ENCODE results near the gene MAPK10.
A peak's percentile ranks its signal among the peaks of the same experiment; 100 is the strongest.

Gene MAPK10

DNA sequence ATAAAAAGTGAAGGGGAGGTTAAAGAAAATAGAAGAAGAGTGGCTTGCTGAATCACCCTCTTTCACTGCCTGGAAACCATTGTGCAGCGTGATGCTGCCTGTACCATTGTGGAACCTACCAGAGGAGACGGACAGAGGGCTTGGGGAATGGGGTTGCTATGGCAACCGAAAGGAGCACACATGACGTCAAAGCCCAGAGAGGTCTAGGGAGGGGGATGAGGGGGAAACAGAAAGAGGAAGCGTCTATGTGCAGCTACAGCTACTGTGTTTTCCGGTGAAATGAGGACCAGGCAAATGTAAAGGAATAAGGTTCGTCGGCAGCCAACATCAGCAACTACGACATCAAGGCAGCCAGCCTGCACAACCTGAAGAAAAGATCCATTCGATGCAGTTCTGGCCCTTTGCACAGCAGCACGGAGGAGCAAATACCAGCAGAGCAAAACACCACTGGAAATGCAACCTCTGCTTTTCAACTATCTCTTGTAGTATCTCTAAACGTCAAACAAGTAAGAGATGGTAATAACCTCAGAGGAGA is at the start of gene MAPK10:
TSS of gene MAPK10 (minus strand) at position 110 of the 535 bp plus-strand sequence.
- Histone ChIP-seq H3K4me3 (no peak within 1 kb of the TSS), H3K27ac (no peak within 1 kb of the TSS), H3K9ac (ENCODE audit: insufficient read length) (no peak within 1 kb of the TSS), H3K36me3 (ENCODE audit: insufficient read depth, low read length) (no peaks in the 10 kb centered on the region), H3K9me3 (ENCODE audit: low read depth, low read length) (no peaks in the 10 kb centered on the region)
- DNase-seq (ENCODE audit: low read depth, low spot score) = no peak
- TF ChIP-seq EZH2 (IDR thresholded peaks at IDR 0.05) (no peak), FOXP2 (optimal IDR thresholded peaks at IDR 0.05; ENCODE audit: control extremely low read depth, extremely low read length, insufficient read depth) (no peak), POLR2AphosphoS5 (IDR thresholded peaks at IDR 0.05; ENCODE audit: borderline replicate concordance, low read depth, low read length) (no peak)

GRCh38 chr4:86403575-86403974 is 43.7 kb upstream of the MAPK10 start:
- no peak for TF ChIP-seq EZH2 (IDR thresholded peaks at IDR 0.05)
- no peak for TF ChIP-seq POLR2AphosphoS5 (IDR thresholded peaks at IDR 0.05; ENCODE audit: borderline replicate concordance, low read depth, low read length)
- TF ChIP-seq FOXP2 (optimal IDR thresholded peaks at IDR 0.05; ENCODE audit: control extremely low read depth, extremely low read length, insufficient read depth) = no peak
- DNase-seq (ENCODE audit: low read depth, low spot score) = no peak
- no peak overlapping the region for H3K9ac ChIP-seq (ENCODE audit: insufficient read length)
- H3K9me3 ChIP-seq (ENCODE audit: low read depth, low read length) = no peaks in the 10 kb centered on the region
- no peaks in the 10 kb centered on the region for H3K36me3 ChIP-seq (ENCODE audit: insufficient read depth, low read length)
- H3K4me3 ChIP-seq = no peak overlapping the region
- no peak overlapping the region for H3K27ac ChIP-seq

GRCh38 chr4:86401826-86402225 is 42.0 kb upstream of the MAPK10 start:
- TF ChIP-seq POLR2AphosphoS5 (IDR thresholded peaks at IDR 0.05; ENCODE audit: borderline replicate concordance, low read depth, low read length) (no peak), FOXP2 (optimal IDR thresholded peaks at IDR 0.05; ENCODE audit: control extremely low read depth, extremely low read length, insufficient read depth) (no peak), EZH2 (IDR thresholded peaks at IDR 0.05) (no peak)
- no peak for DNase-seq (ENCODE audit: low read depth, low spot score)
- H3K4me3 ChIP-seq = no peak overlapping the region
- H3K36me3 ChIP-seq (ENCODE audit: insufficient read depth, low read length) = no peaks in the 10 kb centered on the region
- no peaks in the 10 kb centered on the region for H3K9me3 ChIP-seq (ENCODE audit: low read depth, low read length)
- no peak overlapping the region for H3K27ac ChIP-seq
- no peak overlapping the region for H3K9ac ChIP-seq (ENCODE audit: insufficient read length)

- TF ChIP-seq FOXP2 (optimal IDR thresholded peaks at IDR 0.05; ENCODE audit: control extremely low read depth, extremely low read length, insufficient read depth) (no peak), POLR2AphosphoS5 (IDR thresholded peaks at IDR 0.05; ENCODE audit: borderline replicate concordance, low read depth, low read length) (no peak), EZH2 (IDR thresholded peaks at IDR 0.05) (no peak)
- Histone ChIP-seq H3K27ac (no peak overlapping the region), H3K9ac (ENCODE audit: insufficient read length) (no peak overlapping the region), H3K4me3 (no peak overlapping the region), H3K36me3 (ENCODE audit: insufficient read depth, low read length) (no peaks in the 10 kb centered on the region), H3K9me3 (ENCODE audit: low read depth, low read length) (no peaks in the 10 kb centered on the region)
- no peak for DNase-seq (ENCODE audit: low read depth, low spot score)
These were observed 40.4 kb upstream of the MAPK10 start for GRCh38 chr4:86400216-86400615.

GRCh38 chr4:86398187-86398586 is 38.3 kb upstream of the MAPK10 start:
- Histone ChIP-seq H3K9me3 (ENCODE audit: low read depth, low read length) (no peaks in the 10 kb centered on the region), H3K4me3 (no peak overlapping the region), H3K36me3 (ENCODE audit: insufficient read depth, low read length) (no peaks in the 10 kb centered on the region), H3K27ac (no peak overlapping the region), H3K9ac (ENCODE audit: insufficient read length) (no peak overlapping the region)
- no peak for DNase-seq (ENCODE audit: low read depth, low spot score)
- no peak for TF ChIP-seq FOXP2 (optimal IDR thresholded peaks at IDR 0.05; ENCODE audit: control extremely low read depth, extremely low read length, insufficient read depth)
- TF ChIP-seq EZH2 (IDR thresholded peaks at IDR 0.05) = no peak
- TF ChIP-seq POLR2AphosphoS5 (IDR thresholded peaks at IDR 0.05; ENCODE audit: borderline replicate concordance, low read depth, low read length) = no peak

DNA sequence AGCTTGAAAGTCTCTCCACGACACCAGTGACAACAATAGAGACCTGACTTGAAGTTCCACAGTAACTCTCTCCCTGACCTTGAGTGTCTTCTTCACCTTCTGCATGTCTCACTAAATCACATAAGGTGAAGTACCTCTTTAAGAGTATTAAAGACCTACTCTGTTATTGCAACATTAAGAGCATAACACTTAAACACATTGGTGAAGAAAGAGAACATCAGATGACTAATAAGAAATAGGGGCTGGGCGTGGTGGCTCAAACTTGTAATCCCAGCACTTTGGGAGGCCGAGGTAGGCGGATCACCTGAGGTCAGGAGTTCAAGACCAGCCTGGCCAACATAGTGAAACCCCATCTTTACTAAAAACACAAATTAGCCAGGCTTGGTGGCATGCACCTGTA is 33.9 kb upstream of the MAPK10 start:
- no peak overlapping the region for H3K9ac ChIP-seq (ENCODE audit: insufficient read length)
- no peak overlapping the region for H3K4me3 ChIP-seq
- no peak for DNase-seq (ENCODE audit: low read depth, low spot score)
- H3K36me3 ChIP-seq (ENCODE audit: insufficient read depth, low read length) = no peaks in the 10 kb centered on the region
- no peaks in the 10 kb centered on the region for H3K9me3 ChIP-seq (ENCODE audit: low read depth, low read length)
- TF ChIP-seq POLR2AphosphoS5 (IDR thresholded peaks at IDR 0.05; ENCODE audit: borderline replicate concordance, low read depth, low read length) = no peak
- no peak for TF ChIP-seq EZH2 (IDR thresholded peaks at IDR 0.05)
- TF ChIP-seq FOXP2 (optimal IDR thresholded peaks at IDR 0.05; ENCODE audit: control extremely low read depth, extremely low read length, insufficient read depth) = no peak
- H3K27ac ChIP-seq = no peak overlapping the region

DNA sequence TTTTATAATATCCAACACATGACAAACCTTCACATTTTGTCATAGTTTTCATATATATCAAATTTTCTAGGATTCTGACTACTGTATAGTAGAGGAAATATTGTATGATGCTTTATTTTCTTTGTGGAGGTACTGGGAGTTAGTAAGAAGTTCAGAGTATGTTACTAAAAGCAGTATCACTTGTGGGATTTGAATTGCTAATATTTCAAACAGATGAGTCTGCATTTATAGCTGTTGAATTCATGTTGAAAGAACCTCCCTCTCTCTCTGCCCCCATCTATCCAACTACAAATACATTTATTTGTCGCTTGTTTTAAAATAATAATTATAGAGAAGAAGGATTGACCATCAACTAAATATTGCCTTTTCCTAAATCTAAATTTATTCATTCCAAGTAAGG is 29.8 kb upstream of the MAPK10 start:
- H3K9ac ChIP-seq (ENCODE audit: insufficient read length) = no peak overlapping the region
- no peaks in the 10 kb centered on the region for H3K36me3 ChIP-seq (ENCODE audit: insufficient read depth, low read length)
- no peak overlapping the region for H3K4me3 ChIP-seq
- no peaks in the 10 kb centered on the region for H3K9me3 ChIP-seq (ENCODE audit: low read depth, low read length)
- H3K27ac ChIP-seq = no peak overlapping the region
- DNase-seq (ENCODE audit: low read depth, low spot score) = no peak
- TF ChIP-seq POLR2AphosphoS5 (IDR thresholded peaks at IDR 0.05; ENCODE audit: borderline replicate concordance, low read depth, low read length) (no peak), EZH2 (IDR thresholded peaks at IDR 0.05) (no peak), FOXP2 (optimal IDR thresholded peaks at IDR 0.05; ENCODE audit: control extremely low read depth, extremely low read length, insufficient read depth) (no peak)

DNA sequence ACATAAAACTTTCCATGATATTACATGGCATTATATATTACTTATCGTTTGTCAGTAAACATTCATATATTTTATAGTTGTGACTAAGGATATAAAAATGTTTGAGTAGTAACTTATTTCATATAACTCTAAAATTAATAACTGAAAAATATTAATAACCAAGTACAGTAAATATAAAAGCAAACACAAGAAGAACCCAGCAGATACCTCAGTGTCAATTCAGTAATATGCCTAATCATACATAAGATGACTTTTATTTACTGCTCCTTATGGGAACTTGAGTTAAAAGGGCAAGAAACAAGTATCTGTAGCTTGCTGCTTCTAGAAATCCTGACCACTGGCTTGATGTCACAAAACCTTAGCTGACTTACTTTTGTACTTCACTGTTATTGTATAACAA is 28.4 kb upstream of the MAPK10 start:
- TF ChIP-seq POLR2AphosphoS5 (IDR thresholded peaks at IDR 0.05; ENCODE audit: borderline replicate concordance, low read depth, low read length) (no peak), EZH2 (IDR thresholded peaks at IDR 0.05) (no peak), FOXP2 (optimal IDR thresholded peaks at IDR 0.05; ENCODE audit: control extremely low read depth, extremely low read length, insufficient read depth) (no peak)
- DNase-seq (ENCODE audit: low read depth, low spot score) = no peak
- Histone ChIP-seq H3K27ac (no peak overlapping the region), H3K36me3 (ENCODE audit: insufficient read depth, low read length) (no peaks in the 10 kb centered on the region), H3K9me3 (ENCODE audit: low read depth, low read length) (no peaks in the 10 kb centered on the region), H3K4me3 (no peak overlapping the region), H3K9ac (ENCODE audit: insufficient read length) (no peak overlapping the region)

DNA sequence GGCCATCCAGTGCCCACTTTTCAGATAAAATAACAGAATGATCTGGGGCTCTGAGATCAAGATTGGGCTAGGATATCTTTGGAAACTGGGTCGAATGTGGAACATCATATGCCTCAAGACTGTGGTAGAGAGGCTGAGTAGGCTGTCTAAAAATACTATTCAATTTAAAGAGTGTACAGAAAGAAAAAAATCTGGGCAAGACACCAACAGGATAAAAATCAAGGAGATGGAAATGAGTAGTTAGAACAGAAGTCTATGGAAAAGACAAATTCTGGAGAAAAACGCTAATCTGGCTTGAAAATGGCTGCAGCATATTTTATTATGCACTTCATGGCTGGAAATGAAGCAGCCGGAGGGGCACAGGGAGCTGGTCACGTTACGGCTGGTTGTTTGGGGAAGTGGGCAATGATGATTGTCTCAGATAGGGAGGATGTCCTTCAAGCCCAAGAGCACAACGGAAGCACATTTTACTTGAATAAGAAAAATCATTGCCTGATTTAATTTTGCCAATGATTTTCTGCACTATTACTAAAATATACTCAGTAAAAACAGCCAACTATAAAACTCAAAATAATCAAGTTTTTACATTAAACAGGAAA is 27.1 kb upstream of the MAPK10 start:
- Histone ChIP-seq H3K27ac (peak overlapping the region; percentile 84), H3K9ac (ENCODE audit: insufficient read length) (no peak overlapping the region)

More for the DNA sequence above, 27.1 kb upstream of the MAPK10 start:
- Histone ChIP-seq H3K4me3 (peak overlapping the region; percentile 31), H3K36me3 (ENCODE audit: insufficient read depth, low read length) (no peaks in the 10 kb centered on the region), H3K9me3 (ENCODE audit: low read depth, low read length) (no peaks in the 10 kb centered on the region)
- DNase-seq (ENCODE audit: low read depth, low spot score) = no peak
- TF ChIP-seq POLR2AphosphoS5 (IDR thresholded peaks at IDR 0.05; ENCODE audit: borderline replicate concordance, low read depth, low read length) (no peak), FOXP2 (optimal IDR thresholded peaks at IDR 0.05; ENCODE audit: control extremely low read depth, extremely low read length, insufficient read depth) (no peak), EZH2 (IDR thresholded peaks at IDR 0.05) (no peak)

Measured in SK-N-MC (cell line).